ENCODE measurements around the gene RCVRN. TPM values are rescaled to one million over a fixed set of nuclear protein-coding genes. Genes with fewer than 3 reads are reported as not detected.

The RCVRN gene
- total RNA-seq, 1 donor = not detected

DNA sequence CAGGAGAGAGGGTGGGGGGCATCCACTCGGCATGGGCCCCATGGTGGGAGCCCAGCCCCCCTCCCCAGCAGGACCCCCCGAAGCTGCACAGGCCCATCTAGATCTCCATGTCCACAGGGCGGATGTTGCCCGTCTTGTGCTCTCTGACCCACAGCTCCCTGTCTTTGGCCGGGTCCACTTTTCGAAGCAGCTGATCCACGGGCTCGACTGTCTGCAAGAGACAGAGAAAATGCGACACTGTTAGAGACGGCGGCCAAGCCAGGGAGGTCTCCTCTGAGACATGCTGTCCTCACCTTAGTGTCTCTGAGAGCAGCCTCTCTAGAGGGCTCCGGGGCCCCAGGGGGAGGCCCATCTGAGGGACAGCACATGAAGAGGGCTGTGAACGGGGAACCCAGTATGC lies 12.1 kb upstream of the RCVRN start:
- no peak for DNase-seq (ENCODE audit: low read depth)
- no peak overlapping the region for H3K4me3 ChIP-seq (ENCODE audit: low read depth, low read length)
- TF ChIP-seq CTCF (IDR thresholded peaks at IDR 0.05; ENCODE audit: insufficient read depth, low read depth, low read length) = no peak

GRCh38 chr17:9916108-9916507 lies 11.0 kb upstream of the RCVRN start:
- DNase-seq (ENCODE audit: low read depth) = no peak
- no peak overlapping the region for H3K4me3 ChIP-seq (ENCODE audit: low read depth, low read length)
- TF ChIP-seq CTCF (IDR thresholded peaks at IDR 0.05; ENCODE audit: insufficient read depth, low read depth, low read length) = no peak

DNA sequence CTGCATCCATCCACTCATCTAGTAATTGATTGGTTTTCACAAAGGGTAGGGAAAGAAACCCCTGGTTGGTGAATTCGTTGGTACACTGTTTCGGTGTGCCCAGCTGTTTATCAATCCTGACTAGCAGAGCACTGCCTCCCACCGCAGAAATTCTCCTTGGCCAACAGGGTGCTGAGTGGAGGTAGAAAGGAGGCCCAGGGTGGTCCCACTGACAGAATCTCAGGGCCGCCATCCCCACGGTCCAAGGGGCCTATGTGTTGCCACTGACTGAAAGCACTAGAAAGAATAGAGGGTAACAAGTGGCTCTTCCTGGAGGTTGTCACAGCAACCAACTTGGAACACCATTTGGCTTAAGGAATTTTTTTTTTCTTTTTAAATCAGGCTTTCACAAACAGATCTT lies 8.4 kb upstream of the RCVRN start:
- H3K4me3 ChIP-seq (ENCODE audit: low read depth, low read length) = no peak overlapping the region
- no peak for DNase-seq (ENCODE audit: low read depth)
- no peak for TF ChIP-seq CTCF (IDR thresholded peaks at IDR 0.05; ENCODE audit: insufficient read depth, low read depth, low read length)

- H3K4me3 ChIP-seq (ENCODE audit: low read depth, low read length) = no peak overlapping the region
- DNase-seq (ENCODE audit: low read depth) = no peak
- no peak for TF ChIP-seq CTCF (IDR thresholded peaks at IDR 0.05; ENCODE audit: insufficient read depth, low read depth, low read length)
These were observed 7.3 kb upstream of the RCVRN start for GRCh38 chr17:9912121-9913099.

DNA sequence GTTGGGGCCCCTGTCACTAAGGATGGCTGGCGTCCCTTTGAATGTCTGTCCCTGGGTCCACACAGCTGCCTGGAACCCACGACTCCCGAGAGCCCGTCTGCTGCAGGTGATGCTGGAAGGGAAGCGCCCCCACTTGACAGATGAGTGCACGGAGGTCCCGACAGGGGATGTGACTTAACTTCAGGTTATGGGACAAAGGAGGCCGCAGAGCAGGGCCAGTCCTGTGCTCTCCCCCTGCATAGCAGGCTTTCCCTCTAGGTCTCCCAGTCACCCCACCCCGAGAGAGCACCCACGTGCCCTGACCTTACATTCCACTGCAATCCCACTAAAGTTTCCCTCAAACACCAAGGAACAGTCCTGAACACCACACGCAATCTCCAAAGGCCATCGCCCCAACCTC lies 6.0 kb upstream of the RCVRN start:
- H3K4me3 ChIP-seq (ENCODE audit: low read depth, low read length) = no peak overlapping the region
- TF ChIP-seq CTCF (IDR thresholded peaks at IDR 0.05; ENCODE audit: insufficient read depth, low read depth, low read length) = no peak
- no peak for DNase-seq (ENCODE audit: low read depth)

- TF ChIP-seq CTCF (IDR thresholded peaks at IDR 0.05; ENCODE audit: insufficient read depth, low read depth, low read length) = no peak
- no peak overlapping the region for H3K4me3 ChIP-seq (ENCODE audit: low read depth, low read length)
- DNase-seq (ENCODE audit: low read depth) = no peak
These were observed 3.6 kb upstream of the RCVRN start for GRCh38 chr17:9908649-9909042.

Data from fibroblast of villous mesenchyme (primary cell).